Measurements from ENCODE around the gene ACVR1.

Gene ACVR1

GRCh38 chr2:157839162-157839801 lies 36.8 kb downstream of the ACVR1 start:
- H3K4me3 ChIP-seq (ENCODE audit: low read depth, low read length) = no peak overlapping the region
- TF ChIP-seq, protein P1, sequence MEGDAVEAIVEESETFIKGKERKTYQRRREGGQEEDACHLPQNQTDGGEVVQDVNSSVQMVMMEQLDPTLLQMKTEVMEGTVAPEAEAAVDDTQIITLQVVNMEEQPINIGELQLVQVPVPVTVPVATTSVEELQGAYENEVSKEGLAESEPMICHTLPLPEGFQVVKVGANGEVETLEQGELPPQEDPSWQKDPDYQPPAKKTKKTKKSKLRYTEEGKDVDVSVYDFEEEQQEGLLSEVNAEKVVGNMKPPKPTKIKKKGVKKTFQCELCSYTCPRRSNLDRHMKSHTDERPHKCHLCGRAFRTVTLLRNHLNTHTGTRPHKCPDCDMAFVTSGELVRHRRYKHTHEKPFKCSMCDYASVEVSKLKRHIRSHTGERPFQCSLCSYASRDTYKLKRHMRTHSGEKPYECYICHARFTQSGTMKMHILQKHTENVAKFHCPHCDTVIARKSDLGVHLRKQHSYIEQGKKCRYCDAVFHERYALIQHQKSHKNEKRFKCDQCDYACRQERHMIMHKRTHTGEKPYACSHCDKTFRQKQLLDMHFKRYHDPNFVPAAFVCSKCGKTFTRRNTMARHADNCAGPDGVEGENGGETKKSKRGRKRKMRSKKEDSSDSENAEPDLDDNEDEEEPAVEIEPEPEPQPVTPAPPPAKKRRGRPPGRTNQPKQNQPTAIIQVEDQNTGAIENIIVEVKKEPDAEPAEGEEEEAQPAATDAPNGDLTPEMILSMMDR (IDR thresholded peaks at IDR 0.05; ENCODE audit: borderline replicate concordance, insufficient read depth, low read depth, low read length) = no peak

GRCh38 chr2:157838442-157839161 lies 37.5 kb downstream of the ACVR1 start:
- no peak overlapping the region for H3K4me3 ChIP-seq (ENCODE audit: low read depth, low read length)
- TF ChIP-seq, protein P1 (IDR thresholded peaks at IDR 0.05; ENCODE audit: borderline replicate concordance, insufficient read depth, low read depth, low read length) = no peak

DNA sequence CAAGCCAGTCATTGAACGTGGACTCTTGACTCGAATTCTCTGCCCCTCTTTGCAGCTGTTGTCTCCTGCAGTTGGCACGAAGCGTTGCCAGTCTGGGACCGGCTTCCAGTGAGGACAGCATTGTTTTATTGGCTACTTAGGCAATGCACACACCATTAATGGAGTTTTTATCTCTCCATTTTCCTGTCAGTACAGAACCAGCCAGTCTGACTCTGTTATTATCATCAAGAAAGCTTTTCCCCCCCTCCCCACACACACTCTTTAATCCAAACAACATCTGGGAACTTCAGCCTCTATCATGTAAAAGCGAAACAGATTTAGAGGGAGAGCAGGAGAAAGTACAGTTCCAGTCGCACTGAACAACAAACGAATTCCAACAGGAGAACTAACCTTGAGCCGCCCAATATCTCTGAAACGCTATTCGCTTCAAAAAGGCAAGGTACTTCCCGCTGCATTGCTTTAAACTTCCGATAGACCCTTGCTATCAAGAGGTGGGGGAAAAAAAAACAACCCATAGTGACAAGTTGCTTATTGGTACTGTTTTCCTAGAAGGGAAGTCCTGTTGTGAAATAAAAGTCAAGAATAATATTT lies 38.2 kb downstream of the ACVR1 start:
- TF ChIP-seq, protein P1 (IDR thresholded peaks at IDR 0.05; ENCODE audit: borderline replicate concordance, insufficient read depth, low read depth, low read length) = no peak
- no peak overlapping the region for H3K4me3 ChIP-seq (ENCODE audit: low read depth, low read length)

DNA sequence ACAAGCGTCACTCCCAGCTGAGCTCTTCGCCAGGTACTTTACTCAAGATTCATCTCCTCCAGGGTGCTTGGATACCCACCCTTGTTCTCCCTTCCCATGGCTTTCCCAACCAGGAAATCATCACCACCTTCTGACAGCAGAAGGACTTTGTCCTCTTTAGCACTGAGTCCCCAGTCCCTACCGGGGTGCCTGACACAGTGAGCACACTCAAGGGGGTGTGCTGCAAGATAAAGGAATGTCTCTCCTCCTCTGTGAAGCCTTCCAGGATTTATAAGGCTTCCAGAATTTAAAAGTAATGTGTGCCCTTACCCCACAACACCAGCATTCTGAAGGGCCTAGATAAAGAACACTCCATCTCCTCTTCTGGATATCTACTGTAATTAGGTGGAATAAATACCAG lies 39.6 kb downstream of the ACVR1 start:
- TF ChIP-seq, protein P1 (IDR thresholded peaks at IDR 0.05; ENCODE audit: borderline replicate concordance, insufficient read depth, low read depth, low read length) = no peak

DNA sequence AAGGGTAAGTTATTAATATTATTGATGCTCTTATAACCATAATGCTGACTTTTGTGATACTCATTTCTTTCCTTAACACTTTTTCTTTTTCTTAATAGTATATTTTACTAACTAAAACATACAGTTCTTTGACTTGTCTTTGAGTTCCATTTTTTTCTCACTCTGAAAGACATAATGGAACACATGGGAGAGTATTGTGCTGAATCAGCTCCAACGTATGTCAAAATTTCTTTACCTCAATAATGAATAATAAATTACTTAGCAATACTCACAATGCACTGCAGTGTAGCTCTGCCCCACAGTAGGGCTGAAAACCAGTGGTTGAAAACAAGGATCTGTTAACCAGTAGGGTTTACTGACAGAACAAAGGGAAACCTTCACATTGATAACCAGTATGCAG lies 40.7 kb downstream of the ACVR1 start:
- TF ChIP-seq, protein P1 (IDR thresholded peaks at IDR 0.05; ENCODE audit: borderline replicate concordance, insufficient read depth, low read depth, low read length) = no peak
- no peak overlapping the region for H3K4me3 ChIP-seq (ENCODE audit: low read depth, low read length)

More for the DNA sequence above, 39.6 kb downstream of the ACVR1 start:
- no peak overlapping the region for H3K4me3 ChIP-seq (ENCODE audit: low read depth, low read length)

GRCh38 chr2:157835006-157835405 lies 41.1 kb downstream of the ACVR1 start:
- TF ChIP-seq, protein P1 (IDR thresholded peaks at IDR 0.05; ENCODE audit: borderline replicate concordance, insufficient read depth, low read depth, low read length) = no peak
- no peak overlapping the region for H3K4me3 ChIP-seq (ENCODE audit: low read depth, low read length)

Measured in GM12875 (cell line).